Keratinocyte (primary cell): ENCODE results near the gene LTB4R2.

ENCODE experiments used
- EZH2 ChIP-seq: IDR thresholded peaks from one replicate; pipeline ENCODE4 v1.6.1; 2012; ENCODE audit warnings: inconsistent platforms, mild to moderate bottlenecking, low read length, moderate library complexity
- TF ChIP-seq, protein P1 (sequence below), 3 experiments: IDR thresholded peaks in 1 of 3; conservative IDR thresholded peaks in 1 of 3; optimal IDR thresholded peaks in 1 of 3; 2 replicates in 2 of 3; 3 replicates in 1 of 3; pipeline versions ENCODE3 to v1.5.1; 2011; ENCODE audit warnings: low read length in 3 of 3, mild to moderate bottlenecking in 3 of 3, moderate library complexity in 2 of 3, control low read depth in 1 of 3, inconsistent platforms in 1 of 3; ENCODE audit not compliant: insufficient read depth in 2 of 3; ENCODE audit errors: extremely low read depth in 1 of 3

DNA sequence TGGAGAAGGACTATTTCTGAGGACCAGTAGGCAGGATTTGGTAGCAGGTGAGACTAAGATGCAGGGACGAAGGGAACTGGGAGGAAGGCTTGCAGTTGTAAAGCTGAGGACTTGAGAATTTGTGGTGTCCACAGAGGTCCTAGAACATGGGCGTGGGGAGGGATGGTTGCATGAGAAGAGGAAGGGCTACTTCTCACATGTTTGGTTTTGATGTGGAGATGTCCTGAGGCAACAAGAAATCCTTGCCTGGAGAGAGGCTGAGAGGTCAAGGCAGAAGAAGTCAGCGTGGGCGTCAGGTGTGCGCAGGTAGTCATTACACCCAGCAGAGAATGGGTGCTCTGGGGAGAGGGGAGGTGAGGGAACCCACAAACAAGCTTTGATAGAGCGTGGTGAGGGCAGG lies 32.9 kb upstream of the LTB4R2 start:
- TF ChIP-seq, protein P1, sequence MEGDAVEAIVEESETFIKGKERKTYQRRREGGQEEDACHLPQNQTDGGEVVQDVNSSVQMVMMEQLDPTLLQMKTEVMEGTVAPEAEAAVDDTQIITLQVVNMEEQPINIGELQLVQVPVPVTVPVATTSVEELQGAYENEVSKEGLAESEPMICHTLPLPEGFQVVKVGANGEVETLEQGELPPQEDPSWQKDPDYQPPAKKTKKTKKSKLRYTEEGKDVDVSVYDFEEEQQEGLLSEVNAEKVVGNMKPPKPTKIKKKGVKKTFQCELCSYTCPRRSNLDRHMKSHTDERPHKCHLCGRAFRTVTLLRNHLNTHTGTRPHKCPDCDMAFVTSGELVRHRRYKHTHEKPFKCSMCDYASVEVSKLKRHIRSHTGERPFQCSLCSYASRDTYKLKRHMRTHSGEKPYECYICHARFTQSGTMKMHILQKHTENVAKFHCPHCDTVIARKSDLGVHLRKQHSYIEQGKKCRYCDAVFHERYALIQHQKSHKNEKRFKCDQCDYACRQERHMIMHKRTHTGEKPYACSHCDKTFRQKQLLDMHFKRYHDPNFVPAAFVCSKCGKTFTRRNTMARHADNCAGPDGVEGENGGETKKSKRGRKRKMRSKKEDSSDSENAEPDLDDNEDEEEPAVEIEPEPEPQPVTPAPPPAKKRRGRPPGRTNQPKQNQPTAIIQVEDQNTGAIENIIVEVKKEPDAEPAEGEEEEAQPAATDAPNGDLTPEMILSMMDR (optimal IDR thresholded peaks at IDR 0.05 in 1 of 3, IDR thresholded peaks at IDR 0.05 in 1 of 3, conservative IDR thresholded peaks at IDR 0.05 in 1 of 3; ENCODE audit: extremely low read depth in 1 of 3, insufficient read depth in 2 of 3, low read length in 3 of 3), result no peak
- no peak for TF ChIP-seq EZH2
